ENCODE results near the gene XYLT2.

XYLT2 gene

DNA sequence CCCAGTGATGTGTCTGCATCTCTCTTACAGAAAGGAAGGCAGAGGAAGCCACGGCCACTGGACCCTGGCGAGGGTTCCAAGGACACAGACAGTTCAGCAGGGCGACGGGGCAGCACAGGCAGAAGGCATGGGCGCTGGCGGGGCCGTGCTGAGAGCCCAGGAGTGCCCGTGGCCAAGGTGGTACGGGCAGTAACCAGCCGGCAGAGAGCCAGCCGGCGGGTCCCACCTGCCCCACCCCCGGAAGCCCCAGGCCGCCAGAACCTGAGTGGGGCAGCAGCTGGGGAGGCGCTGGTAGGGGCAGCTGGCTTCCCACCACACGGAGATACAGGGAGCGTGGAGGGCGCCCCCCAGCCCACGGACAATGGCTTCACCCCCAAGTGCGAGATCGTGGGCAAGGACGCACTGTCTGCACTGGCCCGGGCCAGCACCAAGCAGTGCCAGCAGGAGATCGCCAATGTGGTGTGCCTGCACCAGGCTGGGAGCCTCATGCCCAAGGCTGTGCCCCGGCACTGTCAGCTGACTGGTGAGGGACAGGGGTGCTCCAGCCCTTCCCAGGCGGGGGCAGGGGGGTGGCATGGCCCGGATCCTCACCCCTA is 7.8 kb downstream of the XYLT2 start:
- Histone ChIP-seq H3K9me2 (replicated peaks; ENCODE audit: low read depth, low read length) (no peaks in the 10 kb centered on the region), H3K27me3 (ENCODE audit: insufficient read depth, low read length, poor library complexity, severe bottlenecking) (no peaks in the 10 kb centered on the region), H4K20me1 (ENCODE audit: insufficient read depth, low read length, poor library complexity, severe bottlenecking) (no peaks in the 10 kb centered on the region), H3K36me3 (ENCODE audit: insufficient read depth, low read length) (peaks cover 39% of the 10 kb centered on the region; the same call in 1 of the 2 replicates), H3K4me3 (ENCODE audit: low read length, poor library complexity, severe bottlenecking) (no peak overlapping the region), H2AFZ (ENCODE audit: low read length) (no peak overlapping the region), H3K79me2 (ENCODE audit: insufficient read depth, low read length) (peaks cover 4% of the 10 kb centered on the region; the same call in 1 of the 2 replicates), H3K4me1 (ENCODE audit: insufficient read depth, low read length, poor library complexity, severe bottlenecking) (peaks cover 3% of the 10 kb centered on the region), H3K9me3 (ENCODE audit: insufficient read depth, low read depth, low read length) (no peaks in the 10 kb centered on the region), H3F3A (ENCODE audit: low read depth) (no peaks in the 10 kb centered on the region), H3K9ac (ENCODE audit: low read depth, low read length, poor library complexity, severe bottlenecking) (no peak overlapping the region), H3K4me2 (ENCODE audit: low read depth, low read length, poor library complexity, severe bottlenecking) (no peak overlapping the region)
- TF ChIP-seq EZH2phosphoT487 (IDR thresholded peaks at IDR 0.05; ENCODE audit: borderline replicate concordance), result no peak
- no peak for TF ChIP-seq CTCF (conservative IDR thresholded peaks at IDR 0.05; ENCODE audit: low read length)

DNA sequence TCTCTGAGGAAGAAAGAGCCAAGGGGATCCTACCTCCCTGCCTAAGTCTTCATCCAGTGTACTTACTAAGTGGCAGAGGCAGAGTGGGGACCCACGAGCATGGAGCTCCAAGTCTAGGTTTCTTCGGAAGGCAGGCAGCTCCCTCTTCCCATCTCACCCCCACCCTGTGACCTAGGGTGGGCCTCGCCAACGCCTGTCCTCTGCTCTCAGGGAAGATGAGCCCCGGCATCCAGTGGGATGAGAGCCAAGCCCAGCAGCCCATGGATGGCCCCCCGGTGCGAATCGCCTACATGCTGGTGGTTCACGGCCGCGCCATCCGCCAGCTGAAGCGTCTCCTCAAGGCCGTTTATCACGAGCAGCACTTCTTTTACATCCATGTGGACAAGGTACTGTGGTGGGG is 8.3 kb downstream of the XYLT2 start:
- TF ChIP-seq EZH2phosphoT487 (IDR thresholded peaks at IDR 0.05; ENCODE audit: borderline replicate concordance), result no peak
- TF ChIP-seq CTCF (conservative IDR thresholded peaks at IDR 0.05; ENCODE audit: low read length), result no peak
- no peak overlapping the region for H3K4me3 ChIP-seq (ENCODE audit: low read length, poor library complexity, severe bottlenecking)
- H3K9me3 ChIP-seq (ENCODE audit: insufficient read depth, low read depth, low read length), result no peaks in the 10 kb centered on the region
- no peak overlapping the region for H2AFZ ChIP-seq (ENCODE audit: low read length)
- H3F3A ChIP-seq (ENCODE audit: low read depth), result no peaks in the 10 kb centered on the region
- no peaks in the 10 kb centered on the region for H3K27me3 ChIP-seq (ENCODE audit: insufficient read depth, low read length, poor library complexity, severe bottlenecking)
- H4K20me1 ChIP-seq (ENCODE audit: insufficient read depth, low read length, poor library complexity, severe bottlenecking), result no peaks in the 10 kb centered on the region
- no peaks in the 10 kb centered on the region for H3K9me2 ChIP-seq (replicated peaks; ENCODE audit: low read depth, low read length)
- H3K4me1 ChIP-seq (ENCODE audit: insufficient read depth, low read length, poor library complexity, severe bottlenecking), result no peaks in the 10 kb centered on the region
- no peak overlapping the region for H3K4me2 ChIP-seq (ENCODE audit: low read depth, low read length, poor library complexity, severe bottlenecking)
- H3K79me2 ChIP-seq (ENCODE audit: insufficient read depth, low read length), result peaks cover under 1% of the 10 kb centered on the region; the same call in 1 of the 2 replicates
- no peak overlapping the region for H3K9ac ChIP-seq (ENCODE audit: low read depth, low read length, poor library complexity, severe bottlenecking)
- peaks cover 43% of the 10 kb centered on the region; the same call in 1 of the 2 replicates for H3K36me3 ChIP-seq (ENCODE audit: insufficient read depth, low read length)

- H3K9me3 ChIP-seq (ENCODE audit: insufficient read depth, low read depth, low read length), result no peaks in the 10 kb centered on the region
- no peaks in the 10 kb centered on the region for H3K79me2 ChIP-seq (ENCODE audit: insufficient read depth, low read length)
- H3K4me1 ChIP-seq (ENCODE audit: insufficient read depth, low read length, poor library complexity, severe bottlenecking), result no peaks in the 10 kb centered on the region
- no peak overlapping the region for H3K4me3 ChIP-seq (ENCODE audit: low read length, poor library complexity, severe bottlenecking)
- H2AFZ ChIP-seq (ENCODE audit: low read length), result no peak overlapping the region
- H3F3A ChIP-seq (ENCODE audit: low read depth), result no peaks in the 10 kb centered on the region
- TF ChIP-seq CTCF (conservative IDR thresholded peaks at IDR 0.05; ENCODE audit: low read length) (no peak), EZH2phosphoT487 (IDR thresholded peaks at IDR 0.05; ENCODE audit: borderline replicate concordance) (no peak)
- peaks cover 43% of the 10 kb centered on the region; the same call in 1 of the 2 replicates for H3K36me3 ChIP-seq (ENCODE audit: insufficient read depth, low read length)
- no peaks in the 10 kb centered on the region for H3K27me3 ChIP-seq (ENCODE audit: insufficient read depth, low read length, poor library complexity, severe bottlenecking)
- no peak overlapping the region for H3K9ac ChIP-seq (ENCODE audit: low read depth, low read length, poor library complexity, severe bottlenecking)
- H3K4me2 ChIP-seq (ENCODE audit: low read depth, low read length, poor library complexity, severe bottlenecking), result no peak overlapping the region
- no peaks in the 10 kb centered on the region for H3K9me2 ChIP-seq (replicated peaks; ENCODE audit: low read depth, low read length)
- H4K20me1 ChIP-seq (ENCODE audit: insufficient read depth, low read length, poor library complexity, severe bottlenecking), result no peaks in the 10 kb centered on the region
These were observed 8.8 kb downstream of the XYLT2 start for GRCh38 chr17:50354776-50355175.

Data from Loucy (cell line).